GM08714 (cell line): Measurements from ENCODE around the gene BBS9.

Experiments
- H3K4me3 ChIP-seq: fragments of 200-500 bp; sonication (Bioruptor generic); 2 replicates; pipeline ENCODE4 v1.5.1; 2014; ENCODE audit warnings: mild to moderate bottlenecking, low read length, inconsistent platforms
- ZNF274 ChIP-seq: IDR thresholded peaks from 2 replicates; pipeline ENCODE4 v1.6.1; 2012; ENCODE audit warnings: mild to moderate bottlenecking, low read depth, low read length

The BBS9 gene

DNA sequence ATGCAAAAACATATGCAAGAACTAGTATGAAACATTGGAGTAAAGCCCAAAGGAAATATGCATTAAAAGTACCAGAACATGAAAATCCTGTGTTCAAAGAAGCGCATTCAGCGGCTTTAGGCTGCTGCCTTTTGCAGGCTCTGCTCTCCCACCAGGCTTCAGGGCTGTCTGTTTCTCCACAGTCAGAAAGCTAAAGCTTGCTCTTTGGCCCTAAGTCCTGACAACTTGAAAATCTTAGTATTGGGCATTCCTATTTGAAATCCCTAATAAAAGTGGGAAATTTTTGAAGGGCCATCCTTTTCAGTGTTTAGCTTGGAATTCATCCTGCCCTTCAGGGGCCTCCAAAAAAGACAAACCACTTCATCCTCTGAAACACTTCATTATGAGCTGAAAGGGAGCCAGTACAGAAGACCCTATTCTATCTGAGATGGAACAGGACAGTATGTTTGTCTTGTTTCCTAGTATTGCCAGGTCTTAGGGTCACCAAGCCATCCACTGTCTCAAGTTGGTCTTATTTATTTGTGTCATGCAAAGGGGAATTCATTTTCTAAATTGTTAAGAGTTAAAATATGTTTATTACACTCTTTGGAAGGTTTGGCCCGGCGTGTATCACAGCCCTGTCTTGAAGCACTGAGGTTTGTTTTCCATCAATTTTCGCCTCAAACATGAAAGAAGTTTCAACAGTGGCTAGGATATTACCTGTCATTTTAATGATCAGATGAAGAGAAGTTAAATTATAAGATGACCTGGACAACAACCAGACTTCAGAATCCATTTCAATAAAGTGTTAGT is 449.7 kb downstream of the BBS9 start:
- TF ChIP-seq ZNF274: no peak
- H3K4me3 ChIP-seq: no peak overlapping the region

GRCh38 chr7:33579673-33579960 is 450.3 kb downstream of the BBS9 start:
- H3K4me3 ChIP-seq: no peak overlapping the region
- no peak for TF ChIP-seq ZNF274

- H3K4me3 ChIP-seq: no peak overlapping the region
- no peak for TF ChIP-seq ZNF274
These were observed 451.9 kb downstream of the BBS9 start for GRCh38 chr7:33581236-33581635.

DNA sequence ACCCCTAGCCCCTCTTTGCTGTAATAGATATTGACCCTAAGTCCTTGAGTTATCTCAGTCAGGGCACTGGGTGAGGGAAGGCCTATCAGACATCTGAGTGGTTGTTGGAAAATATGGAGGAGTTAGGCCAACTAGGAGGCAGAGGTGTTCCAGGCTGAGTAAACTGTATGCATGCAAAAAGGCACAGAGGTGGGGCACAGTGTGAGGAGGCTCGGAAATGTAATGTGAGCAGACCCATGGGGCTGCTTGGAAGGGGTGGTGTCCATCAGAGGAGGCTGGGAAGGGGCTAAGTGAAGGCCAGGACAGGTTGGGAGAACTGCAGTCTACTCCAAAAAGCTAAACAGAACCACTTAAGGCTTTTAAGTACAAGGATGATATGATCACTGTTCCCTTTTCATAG is 452.7 kb downstream of the BBS9 start:
- TF ChIP-seq ZNF274: no peak
- H3K4me3 ChIP-seq: no peak overlapping the region

GRCh38 chr7:33582533-33582932 is 453.2 kb downstream of the BBS9 start:
- TF ChIP-seq ZNF274: no peak
- no peak overlapping the region for H3K4me3 ChIP-seq

GRCh38 chr7:33589911-33590310 is 460.5 kb downstream of the BBS9 start:
- TF ChIP-seq ZNF274: no peak
- no peak overlapping the region for H3K4me3 ChIP-seq

DNA sequence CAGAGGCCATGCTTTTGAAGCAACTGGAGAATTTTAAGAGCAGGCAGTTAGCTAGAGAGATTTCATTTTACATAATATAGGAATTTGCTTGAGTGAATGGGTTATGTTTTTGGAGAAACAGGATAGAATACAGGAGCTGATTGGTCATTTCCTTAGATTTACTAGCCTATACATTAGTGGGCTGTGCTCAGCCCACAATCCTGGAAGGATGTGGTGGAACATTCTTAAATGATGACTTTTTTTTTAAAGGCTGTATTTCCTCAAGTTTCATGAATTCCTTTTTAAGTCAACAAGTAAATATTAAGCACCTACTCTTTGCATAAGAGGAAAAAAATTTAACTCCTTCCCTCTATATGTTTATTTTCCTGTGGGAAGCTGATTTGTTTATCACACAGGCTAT is 461.6 kb downstream of the BBS9 start:
- TF ChIP-seq ZNF274: no peak
- no peak overlapping the region for H3K4me3 ChIP-seq

DNA sequence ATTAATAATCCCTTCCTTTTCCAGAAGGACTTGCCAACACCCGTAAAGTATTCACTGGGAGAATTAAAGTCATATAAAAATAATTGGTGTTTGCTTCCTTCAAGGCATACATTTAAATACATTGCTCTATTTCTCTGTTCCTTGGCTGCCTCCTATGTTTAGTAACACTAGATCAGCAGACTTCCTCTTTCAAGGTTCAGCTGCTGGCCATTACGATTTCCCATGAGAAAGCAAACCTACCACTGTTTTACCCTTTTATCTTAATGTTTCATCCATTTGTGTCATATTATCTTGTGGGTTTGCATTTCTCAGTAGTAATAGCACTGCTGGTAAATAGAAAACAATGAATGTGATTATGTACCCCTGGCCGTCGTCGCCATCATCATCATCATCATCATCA is 462.1 kb downstream of the BBS9 start:
- no peak overlapping the region for H3K4me3 ChIP-seq
- no peak for TF ChIP-seq ZNF274

- no peak overlapping the region for H3K4me3 ChIP-seq
- TF ChIP-seq ZNF274: no peak
These were observed 463.4 kb downstream of the BBS9 start for GRCh38 chr7:33592718-33593117.

DNA sequence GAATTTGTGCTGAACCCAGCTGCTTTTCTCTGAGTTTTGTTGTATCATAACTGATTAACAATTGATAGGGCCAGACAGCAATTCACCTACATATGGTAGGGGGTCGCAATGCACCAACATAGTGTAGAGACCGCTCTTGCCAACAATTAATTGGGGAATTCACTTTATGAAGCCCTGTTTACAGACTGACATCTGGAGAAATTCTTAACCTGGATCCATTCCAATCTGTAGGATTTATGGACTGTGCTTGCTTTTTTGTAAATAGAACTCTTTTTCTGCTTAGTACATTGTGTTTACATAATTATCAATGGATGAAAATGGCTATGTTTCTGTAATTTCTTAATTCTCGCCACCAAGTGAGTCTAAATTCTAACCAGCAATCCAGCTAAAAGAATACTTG is 464.2 kb downstream of the BBS9 start:
- H3K4me3 ChIP-seq: no peak overlapping the region
- TF ChIP-seq ZNF274: no peak

DNA sequence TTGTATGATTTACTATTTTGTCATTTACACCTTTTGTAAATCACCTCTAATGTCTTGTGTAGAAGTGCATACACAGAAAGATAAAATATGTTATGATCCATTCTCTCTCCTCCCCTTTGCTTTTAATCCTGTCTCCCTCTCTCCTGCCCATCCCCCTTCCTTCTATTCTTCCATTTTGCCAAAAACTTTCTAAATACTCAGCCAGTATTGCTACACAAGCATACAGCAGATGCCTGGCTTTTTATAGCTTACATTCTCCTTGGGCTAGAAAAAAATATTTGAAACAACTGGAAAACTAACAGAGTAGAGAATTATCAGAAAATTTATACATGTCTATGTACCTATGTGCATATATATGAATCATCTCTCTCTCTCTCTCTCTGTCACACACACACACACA is 467.3 kb downstream of the BBS9 start:
- H3K4me3 ChIP-seq: no peak overlapping the region
- no peak for TF ChIP-seq ZNF274

DNA sequence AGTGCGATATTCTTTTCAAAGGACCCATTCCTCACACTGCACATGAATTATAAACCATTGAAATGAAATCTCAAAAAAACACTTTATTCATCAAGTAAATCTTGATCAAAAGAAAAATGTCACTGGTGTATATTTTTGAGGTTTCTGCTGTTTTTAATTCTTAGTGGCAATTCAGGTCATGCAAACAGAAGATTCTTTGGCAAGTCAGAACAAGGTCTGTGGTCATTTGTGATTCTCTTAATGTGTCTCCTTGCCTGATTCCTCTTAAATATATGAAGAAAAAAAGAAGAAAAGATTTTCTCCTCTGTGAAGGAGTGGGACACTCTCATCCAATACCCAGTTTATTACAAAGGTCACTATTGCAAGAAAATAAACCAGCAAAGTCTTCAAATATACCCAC is 467.8 kb downstream of the BBS9 start:
- TF ChIP-seq ZNF274: no peak
- no peak overlapping the region for H3K4me3 ChIP-seq

- TF ChIP-seq ZNF274: no peak
- no peak overlapping the region for H3K4me3 ChIP-seq
These were observed 471.7 kb downstream of the BBS9 start for GRCh38 chr7:33601101-33601500.

DNA sequence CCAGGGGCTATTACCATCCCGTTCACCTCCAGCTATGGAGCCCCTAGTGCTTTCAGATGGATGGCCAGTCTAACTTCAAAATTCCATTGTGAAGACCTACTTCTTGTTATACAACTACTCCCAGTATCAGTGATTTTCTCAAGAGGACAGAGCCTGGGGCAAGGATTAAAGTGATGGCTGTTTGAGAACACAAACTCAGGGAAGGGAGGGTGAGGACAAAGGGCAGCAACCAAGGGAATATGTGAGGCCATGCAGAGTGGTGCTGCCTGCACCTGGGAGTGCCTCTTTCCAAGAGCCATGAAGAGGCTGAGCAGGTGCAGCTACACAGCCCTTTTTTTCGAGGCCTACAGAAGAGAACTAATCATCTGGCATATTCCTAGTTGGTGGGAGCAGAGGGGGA is 472.5 kb downstream of the BBS9 start:
- no peak for TF ChIP-seq ZNF274
- H3K4me3 ChIP-seq: no peak overlapping the region

GRCh38 chr7:33604056-33604455 is 474.7 kb downstream of the BBS9 start:
- no peak overlapping the region for H3K4me3 ChIP-seq
- no peak for TF ChIP-seq ZNF274

DNA sequence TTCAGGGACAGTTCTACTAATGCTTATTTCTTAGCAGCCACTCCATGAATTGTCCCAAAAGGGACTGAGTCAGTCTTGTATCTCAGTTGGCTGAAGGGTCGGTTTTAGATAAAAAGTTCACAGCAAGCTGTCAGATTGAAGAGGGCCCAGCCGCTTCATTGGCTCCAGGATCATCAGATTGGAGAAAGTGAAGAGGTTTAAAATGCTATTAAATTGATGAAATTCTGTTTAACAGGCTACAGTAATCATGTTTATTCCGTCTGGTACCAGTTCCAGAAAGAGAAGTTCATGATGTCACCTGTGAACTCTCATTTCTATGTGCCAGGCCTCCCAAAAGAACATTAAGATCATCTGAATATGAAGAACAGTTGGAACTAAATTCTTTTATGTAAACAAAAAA is 481.6 kb downstream of the BBS9 start:
- TF ChIP-seq ZNF274: no peak

GRCh38 chr7:33612442-33612841 is 483.1 kb downstream of the BBS9 start:
- TF ChIP-seq ZNF274: no peak
- no peak overlapping the region for H3K4me3 ChIP-seq

More for the DNA sequence above, 481.6 kb downstream of the BBS9 start:
- no peak overlapping the region for H3K4me3 ChIP-seq
